Measurements from ENCODE around the gene FGF12. TPM values are rescaled to one million over a fixed set of nuclear protein-coding genes. Genes with fewer than 3 reads are reported as not detected.

FGF12 gene
- polyA plus RNA-seq, 3 donors, result not detected

DNA sequence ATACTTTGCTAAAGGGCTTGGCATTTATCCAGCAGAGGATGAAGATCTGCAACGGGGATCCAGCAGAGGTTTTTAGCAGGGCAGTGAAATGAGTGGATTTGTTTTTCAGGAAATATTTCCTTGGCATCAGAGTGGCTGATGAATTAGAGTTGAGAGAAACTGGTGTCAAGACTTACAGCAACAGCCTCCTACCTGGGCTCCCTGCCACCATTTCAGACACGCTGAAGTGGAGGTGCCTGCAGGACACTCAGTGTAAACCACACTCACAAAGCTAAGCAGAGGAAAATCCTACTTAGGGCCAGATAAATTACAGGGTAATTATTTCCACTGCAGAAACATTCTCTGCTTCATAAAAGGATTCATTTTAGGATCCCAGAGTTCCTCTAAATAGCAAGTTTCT lies 519.7 kb downstream of the FGF12 start:
- no peak overlapping the region for H3K4me3 ChIP-seq (replicated peaks in 1 of 3; ENCODE audit: low read depth in 2 of 3, low read length in 3 of 3)
- intact Hi-C loops (cut with micrococcal nuclease), result no loop called here
- H3K36me3 Mint-ChIP-seq, result no peaks in the 10 kb centered on the region

DNA sequence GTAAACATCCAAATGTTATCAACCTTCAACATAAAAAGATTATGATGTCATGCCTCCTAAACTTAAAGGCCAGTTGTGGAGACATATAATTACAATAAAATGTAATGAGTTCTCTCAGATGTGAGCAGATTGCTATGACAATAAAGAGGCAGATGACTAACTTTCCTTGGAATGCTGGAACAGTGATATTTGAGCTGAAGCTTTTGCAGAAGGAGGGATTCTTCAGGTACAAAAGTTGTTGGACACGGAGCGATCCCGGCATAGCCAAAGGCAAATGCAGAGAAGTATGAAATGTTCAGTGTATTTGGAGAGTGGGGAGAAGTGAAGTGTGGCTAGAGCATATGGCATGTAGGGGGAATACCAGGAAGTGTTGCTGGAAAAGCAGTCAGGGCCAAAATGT lies 520.1 kb downstream of the FGF12 start:
- intact Hi-C loops (cut with micrococcal nuclease), result no loop called here
- H3K4me1 Mint-ChIP-seq, result no peaks in the 10 kb centered on the region
- peaks cover 0 to 2% (median 0%) of the 10 kb centered on the region in 7 donors for H3K9me3 Mint-ChIP-seq
- DNase-seq, result no peak
- no peak overlapping the region for H2AFZ ChIP-seq (ENCODE audit: insufficient read depth, low read depth, low read length, poor library complexity, severe bottlenecking)
- H3K9me3 ChIP-seq (replicated peaks in 1 of 2; ENCODE audit: control insufficient read depth in 1 of 2, insufficient read depth in 1 of 2, low read length in 2 of 2), result no peaks in the 10 kb centered on the region
- H3K9ac ChIP-seq (ENCODE audit: insufficient read depth, low read length, poor library complexity, severe bottlenecking), result no peak overlapping the region
- no peaks in the 10 kb centered on the region for H3K36me3 ChIP-seq (replicated peaks in 1 of 2; ENCODE audit: control insufficient read depth in 1 of 2, insufficient read depth in 2 of 2, low read length in 2 of 2)
- H3K4me3 ChIP-seq (replicated peaks in 1 of 3; ENCODE audit: low read depth in 2 of 3, low read length in 3 of 3), result no peak overlapping the region
- H3K4me1 ChIP-seq (ENCODE audit: control insufficient read depth in 1 of 2, insufficient read depth in 2 of 2, low read length in 2 of 2), result no peaks in the 10 kb centered on the region
- no peak overlapping the region for H3K27ac Mint-ChIP-seq
- peaks cover 0 to 1% (median 0%) of the 10 kb centered on the region in 3 donors for H3K27me3 Mint-ChIP-seq (ENCODE audit: low read depth in 3 of 3)
- H4K20me1 ChIP-seq (ENCODE audit: insufficient read depth, low read length), result no peaks in the 10 kb centered on the region
- H3K27ac ChIP-seq (ENCODE audit: low read depth in 1 of 2, low read length in 2 of 2), result no peak overlapping the region
- H3K36me3 Mint-ChIP-seq, result no peaks in the 10 kb centered on the region
- TF ChIP-seq, protein P1, sequence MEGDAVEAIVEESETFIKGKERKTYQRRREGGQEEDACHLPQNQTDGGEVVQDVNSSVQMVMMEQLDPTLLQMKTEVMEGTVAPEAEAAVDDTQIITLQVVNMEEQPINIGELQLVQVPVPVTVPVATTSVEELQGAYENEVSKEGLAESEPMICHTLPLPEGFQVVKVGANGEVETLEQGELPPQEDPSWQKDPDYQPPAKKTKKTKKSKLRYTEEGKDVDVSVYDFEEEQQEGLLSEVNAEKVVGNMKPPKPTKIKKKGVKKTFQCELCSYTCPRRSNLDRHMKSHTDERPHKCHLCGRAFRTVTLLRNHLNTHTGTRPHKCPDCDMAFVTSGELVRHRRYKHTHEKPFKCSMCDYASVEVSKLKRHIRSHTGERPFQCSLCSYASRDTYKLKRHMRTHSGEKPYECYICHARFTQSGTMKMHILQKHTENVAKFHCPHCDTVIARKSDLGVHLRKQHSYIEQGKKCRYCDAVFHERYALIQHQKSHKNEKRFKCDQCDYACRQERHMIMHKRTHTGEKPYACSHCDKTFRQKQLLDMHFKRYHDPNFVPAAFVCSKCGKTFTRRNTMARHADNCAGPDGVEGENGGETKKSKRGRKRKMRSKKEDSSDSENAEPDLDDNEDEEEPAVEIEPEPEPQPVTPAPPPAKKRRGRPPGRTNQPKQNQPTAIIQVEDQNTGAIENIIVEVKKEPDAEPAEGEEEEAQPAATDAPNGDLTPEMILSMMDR (IDR thresholded peaks at IDR 0.05), result no peak
- no peak overlapping the region for H3K4me2 ChIP-seq (replicated peaks; ENCODE audit: extremely low read depth, low read length, poor library complexity, severe bottlenecking)
- WGBS (ENCODE audit: insufficient coverage), result 100% methylated on average over 3 of the region's 3 CpGs
- no peaks in the 10 kb centered on the region for H3K79me2 ChIP-seq (ENCODE audit: insufficient read depth, low read length)
- H3K4me3 Mint-ChIP-seq, result no peak overlapping the region
- no peaks in the 10 kb centered on the region for H3K27me3 ChIP-seq (ENCODE audit: control insufficient read depth in 2 of 2, insufficient read depth in 2 of 2, low read length in 2 of 2)

More for the DNA sequence above, 519.7 kb downstream of the FGF12 start:
- no peaks in the 10 kb centered on the region for H3K27me3 ChIP-seq (ENCODE audit: control insufficient read depth in 2 of 2, insufficient read depth in 2 of 2, low read length in 2 of 2)
- no peak for DNase-seq
- Mint-ChIP-seq H3K4me3 (no peak overlapping the region), H3K9me3 (peaks cover 0 to 2% (median 0%) of the 10 kb centered on the region in 7 donors), H3K27me3 (ENCODE audit: low read depth in 3 of 3) (peaks cover 0 to 1% (median 0%) of the 10 kb centered on the region in 3 donors), H3K4me1 (no peaks in the 10 kb centered on the region), H3K27ac (no peak overlapping the region)
- H3K9ac ChIP-seq (ENCODE audit: insufficient read depth, low read length, poor library complexity, severe bottlenecking), result no peak overlapping the region
- 50% methylated on average over 1 of the region's 2 CpGs for WGBS (ENCODE audit: insufficient coverage)
- H4K20me1 ChIP-seq (ENCODE audit: insufficient read depth, low read length), result no peaks in the 10 kb centered on the region
- no peak overlapping the region for H3K27ac ChIP-seq (ENCODE audit: low read depth in 1 of 2, low read length in 2 of 2)
- H3K36me3 ChIP-seq (replicated peaks in 1 of 2; ENCODE audit: control insufficient read depth in 1 of 2, insufficient read depth in 2 of 2, low read length in 2 of 2), result no peaks in the 10 kb centered on the region
- no peaks in the 10 kb centered on the region for H3K79me2 ChIP-seq (ENCODE audit: insufficient read depth, low read length)
- H3K4me1 ChIP-seq (ENCODE audit: control insufficient read depth in 1 of 2, insufficient read depth in 2 of 2, low read length in 2 of 2), result no peaks in the 10 kb centered on the region
- H3K4me2 ChIP-seq (replicated peaks; ENCODE audit: extremely low read depth, low read length, poor library complexity, severe bottlenecking), result no peak overlapping the region
- no peak overlapping the region for H2AFZ ChIP-seq (ENCODE audit: insufficient read depth, low read depth, low read length, poor library complexity, severe bottlenecking)
- H3K9me3 ChIP-seq (replicated peaks in 1 of 2; ENCODE audit: control insufficient read depth in 1 of 2, insufficient read depth in 1 of 2, low read length in 2 of 2), result no peaks in the 10 kb centered on the region
- TF ChIP-seq, protein P1 (IDR thresholded peaks at IDR 0.05), result no peak

Data from CD14-positive monocyte (primary cell).